ENCODE results near the gene EVA1B.

Gene EVA1B

DNA sequence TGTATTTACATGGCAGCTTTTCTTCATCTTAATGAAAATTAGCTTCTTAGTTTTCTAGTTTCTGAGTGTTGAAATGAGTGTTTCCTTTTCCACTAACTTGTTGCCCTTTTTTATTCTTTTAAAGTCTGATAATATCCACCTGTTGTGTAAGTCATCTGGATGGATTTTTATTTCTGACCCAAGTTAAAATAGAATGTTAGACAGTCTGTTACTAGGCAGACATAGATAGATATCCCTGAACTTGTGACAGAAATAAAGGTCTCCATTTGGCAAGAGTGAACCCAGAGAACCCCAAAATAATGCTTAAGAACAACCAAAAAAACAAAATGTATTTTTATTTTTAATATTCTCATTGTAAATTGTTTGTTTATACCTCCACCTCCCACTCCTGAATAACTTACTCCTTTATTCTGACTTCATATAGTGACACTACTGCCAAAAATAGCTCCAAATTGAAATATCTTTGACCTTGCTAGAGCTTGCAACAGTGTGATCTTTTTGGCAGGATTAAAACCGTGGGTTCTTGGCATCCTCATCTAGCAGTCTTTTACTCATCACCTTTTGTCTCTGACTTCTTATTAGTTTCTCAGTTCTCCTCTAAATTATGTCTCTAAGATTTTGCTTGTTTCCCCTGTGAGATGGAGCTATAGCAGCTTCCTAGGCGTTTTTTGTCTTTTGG is 44.2 kb downstream of the EVA1B start:
- no peak overlapping the region for H3K27ac ChIP-seq (ENCODE audit: low read length)

DNA sequence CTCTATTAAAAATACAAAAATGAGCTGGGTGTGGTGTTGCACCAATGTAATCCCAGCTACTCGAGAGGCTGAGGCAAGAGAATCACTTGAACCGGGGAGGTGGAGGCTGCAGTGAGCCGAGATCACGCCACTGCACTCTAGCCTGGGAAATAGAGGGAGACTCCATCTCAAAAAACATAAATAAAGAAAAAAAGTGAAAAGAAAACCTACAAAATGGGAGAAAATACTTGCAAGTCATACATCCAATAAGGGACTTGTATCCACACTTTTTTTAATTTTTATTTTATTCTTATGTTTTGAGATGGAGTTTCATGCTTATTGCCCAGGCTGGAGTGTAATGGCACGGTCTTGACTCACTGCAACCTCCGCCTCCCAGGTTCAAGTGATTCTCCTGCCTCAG is 46.8 kb downstream of the EVA1B start:
- Histone ChIP-seq H3K4me3 (ENCODE audit: low read depth in 1 of 2, low read length in 2 of 2) (no peak overlapping the region), H2AFZ (ENCODE audit: low read depth, low read length) (no peak overlapping the region), H3K27me3 (ENCODE audit: insufficient read depth, low read length, poor library complexity) (no peaks in the 10 kb centered on the region), H3K4me2 (ENCODE audit: insufficient read depth, low read length) (no peak overlapping the region), H3K27ac (ENCODE audit: low read length) (no peak overlapping the region), H3K4me1 (ENCODE audit: insufficient read depth, low read length) (no peaks in the 10 kb centered on the region), H3K79me2 (ENCODE audit: insufficient read depth, low read length) (peaks cover 86% of the 10 kb centered on the region), H4K20me1 (ENCODE audit: insufficient read depth, low read length) (peaks cover 38% of the 10 kb centered on the region), H3K9me3 (ENCODE audit: insufficient read depth, low read length, severe bottlenecking) (no peaks in the 10 kb centered on the region), H3K9ac (ENCODE audit: low read depth, low read length) (no peak overlapping the region), H3K36me3 (ENCODE audit: insufficient read depth, low read length) (peaks cover 37% of the 10 kb centered on the region)
- DNase-seq: no peak
- no peak for ATAC-seq (ENCODE audit: insufficient read depth, low read depth)
- TF ChIP-seq, protein P1, sequence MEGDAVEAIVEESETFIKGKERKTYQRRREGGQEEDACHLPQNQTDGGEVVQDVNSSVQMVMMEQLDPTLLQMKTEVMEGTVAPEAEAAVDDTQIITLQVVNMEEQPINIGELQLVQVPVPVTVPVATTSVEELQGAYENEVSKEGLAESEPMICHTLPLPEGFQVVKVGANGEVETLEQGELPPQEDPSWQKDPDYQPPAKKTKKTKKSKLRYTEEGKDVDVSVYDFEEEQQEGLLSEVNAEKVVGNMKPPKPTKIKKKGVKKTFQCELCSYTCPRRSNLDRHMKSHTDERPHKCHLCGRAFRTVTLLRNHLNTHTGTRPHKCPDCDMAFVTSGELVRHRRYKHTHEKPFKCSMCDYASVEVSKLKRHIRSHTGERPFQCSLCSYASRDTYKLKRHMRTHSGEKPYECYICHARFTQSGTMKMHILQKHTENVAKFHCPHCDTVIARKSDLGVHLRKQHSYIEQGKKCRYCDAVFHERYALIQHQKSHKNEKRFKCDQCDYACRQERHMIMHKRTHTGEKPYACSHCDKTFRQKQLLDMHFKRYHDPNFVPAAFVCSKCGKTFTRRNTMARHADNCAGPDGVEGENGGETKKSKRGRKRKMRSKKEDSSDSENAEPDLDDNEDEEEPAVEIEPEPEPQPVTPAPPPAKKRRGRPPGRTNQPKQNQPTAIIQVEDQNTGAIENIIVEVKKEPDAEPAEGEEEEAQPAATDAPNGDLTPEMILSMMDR (IDR thresholded peaks at IDR 0.05; ENCODE audit: borderline replicate concordance, extremely low read depth, low read length, poor library complexity, severe bottlenecking): no peak
- no peak for TF ChIP-seq EZH2 (IDR thresholded peaks at IDR 0.05; ENCODE audit: borderline replicate concordance, low read depth, low read length, severe bottlenecking)

More for the DNA sequence above, 44.2 kb downstream of the EVA1B start:
- Histone ChIP-seq H3K36me3 (ENCODE audit: insufficient read depth, low read length) (peaks cover 40% of the 10 kb centered on the region), H3K27me3 (ENCODE audit: insufficient read depth, low read length, poor library complexity) (no peaks in the 10 kb centered on the region), H3K4me2 (ENCODE audit: insufficient read depth, low read length) (no peak overlapping the region), H3K4me1 (ENCODE audit: insufficient read depth, low read length) (no peaks in the 10 kb centered on the region), H4K20me1 (ENCODE audit: insufficient read depth, low read length) (peaks cover 23% of the 10 kb centered on the region), H3K79me2 (ENCODE audit: insufficient read depth, low read length) (peaks cover 70% of the 10 kb centered on the region), H3K9me3 (ENCODE audit: insufficient read depth, low read length, severe bottlenecking) (no peaks in the 10 kb centered on the region), H2AFZ (ENCODE audit: low read depth, low read length) (no peak overlapping the region), H3K9ac (ENCODE audit: low read depth, low read length) (no peak overlapping the region), H3K4me3 (ENCODE audit: low read depth in 1 of 2, low read length in 2 of 2) (no peak overlapping the region)
- ATAC-seq (ENCODE audit: insufficient read depth, low read depth): no peak
- DNase-seq: no peak
- TF ChIP-seq EZH2 (IDR thresholded peaks at IDR 0.05; ENCODE audit: borderline replicate concordance, low read depth, low read length, severe bottlenecking): no peak
- TF ChIP-seq, protein P1 (IDR thresholded peaks at IDR 0.05; ENCODE audit: borderline replicate concordance, extremely low read depth, low read length, poor library complexity, severe bottlenecking): no peak

DNA sequence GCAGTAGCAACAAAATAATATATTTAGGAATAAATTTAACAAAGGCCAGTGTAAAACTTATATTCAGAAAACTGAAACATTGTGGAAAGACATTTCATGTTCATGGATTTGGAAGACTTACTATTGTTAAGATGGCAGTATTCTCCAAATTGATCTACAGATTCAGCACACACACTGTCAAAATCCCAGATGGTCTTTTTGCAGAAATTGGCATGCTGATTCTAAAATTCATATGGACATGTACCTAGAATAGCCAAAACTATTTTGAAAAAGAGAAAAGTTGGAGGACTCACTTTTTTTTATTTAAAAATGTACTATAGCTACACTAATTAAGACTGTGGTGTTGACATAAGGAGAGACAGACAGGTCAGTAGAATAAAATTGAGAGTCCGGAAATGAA is 49.2 kb downstream of the EVA1B start:
- H3K4me2 ChIP-seq (ENCODE audit: insufficient read depth, low read length): no peak overlapping the region
- H3K36me3 ChIP-seq (ENCODE audit: insufficient read depth, low read length): peaks cover 42% of the 10 kb centered on the region
- no peak for TF ChIP-seq EZH2 (IDR thresholded peaks at IDR 0.05; ENCODE audit: borderline replicate concordance, low read depth, low read length, severe bottlenecking)
- no peak overlapping the region for H3K4me3 ChIP-seq (ENCODE audit: low read depth in 1 of 2, low read length in 2 of 2)
- DNase-seq: no peak
- peaks cover 87% of the 10 kb centered on the region for H3K79me2 ChIP-seq (ENCODE audit: insufficient read depth, low read length)
- no peaks in the 10 kb centered on the region for H3K9me3 ChIP-seq (ENCODE audit: insufficient read depth, low read length, severe bottlenecking)
- H3K27me3 ChIP-seq (ENCODE audit: insufficient read depth, low read length, poor library complexity): no peaks in the 10 kb centered on the region
- no peak overlapping the region for H3K27ac ChIP-seq (ENCODE audit: low read length)
- no peak overlapping the region for H3K9ac ChIP-seq (ENCODE audit: low read depth, low read length)
- ATAC-seq (ENCODE audit: insufficient read depth, low read depth): no peak
- peaks cover 30% of the 10 kb centered on the region for H4K20me1 ChIP-seq (ENCODE audit: insufficient read depth, low read length)
- no peak overlapping the region for H2AFZ ChIP-seq (ENCODE audit: low read depth, low read length)
- H3K4me1 ChIP-seq (ENCODE audit: insufficient read depth, low read length): no peaks in the 10 kb centered on the region

DNA sequence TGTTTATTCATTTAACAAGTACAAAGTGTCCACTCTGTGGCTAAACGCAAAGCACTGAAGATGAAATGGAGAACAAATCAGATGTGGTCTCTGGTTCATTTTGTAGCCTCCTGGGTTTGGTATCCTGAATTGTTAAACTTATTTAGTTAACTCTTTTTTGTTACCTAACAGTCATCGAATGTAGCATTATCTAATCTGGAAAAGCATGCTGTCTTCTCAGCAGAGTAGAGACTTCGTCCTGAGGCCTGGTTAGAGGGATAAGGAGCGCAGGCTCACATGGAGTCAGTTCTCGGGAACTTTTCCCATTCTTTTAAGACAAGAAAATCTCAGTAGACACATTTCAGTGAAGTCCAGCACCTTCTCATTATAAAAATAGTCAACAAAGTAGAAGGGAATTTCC is 50.4 kb downstream of the EVA1B start:
- peaks cover 87% of the 10 kb centered on the region for H3K79me2 ChIP-seq (ENCODE audit: insufficient read depth, low read length)
- no peak overlapping the region for H3K4me3 ChIP-seq (ENCODE audit: low read depth in 1 of 2, low read length in 2 of 2)
- TF ChIP-seq, protein P1 (IDR thresholded peaks at IDR 0.05; ENCODE audit: borderline replicate concordance, extremely low read depth, low read length, poor library complexity, severe bottlenecking): no peak
- no peak for TF ChIP-seq EZH2 (IDR thresholded peaks at IDR 0.05; ENCODE audit: borderline replicate concordance, low read depth, low read length, severe bottlenecking)
- no peaks in the 10 kb centered on the region for H3K9me3 ChIP-seq (ENCODE audit: insufficient read depth, low read length, severe bottlenecking)
- no peak overlapping the region for H3K27ac ChIP-seq (ENCODE audit: low read length)
- H3K9ac ChIP-seq (ENCODE audit: low read depth, low read length): no peak overlapping the region
- ATAC-seq (ENCODE audit: insufficient read depth, low read depth) (no peak), DNase-seq (no peak)
- H3K4me2 ChIP-seq (ENCODE audit: insufficient read depth, low read length): no peak overlapping the region
- H3K27me3 ChIP-seq (ENCODE audit: insufficient read depth, low read length, poor library complexity): no peaks in the 10 kb centered on the region
- peaks cover 34% of the 10 kb centered on the region for H4K20me1 ChIP-seq (ENCODE audit: insufficient read depth, low read length)
- H3K36me3 ChIP-seq (ENCODE audit: insufficient read depth, low read length): peaks cover 53% of the 10 kb centered on the region
- no peak overlapping the region for H2AFZ ChIP-seq (ENCODE audit: low read depth, low read length)
- no peaks in the 10 kb centered on the region for H3K4me1 ChIP-seq (ENCODE audit: insufficient read depth, low read length)

Data from DND-41 (cell line).